HG03175 (cell line): Measurements from ENCODE around the gene NIT1.
A peak's percentile ranks its signal among the peaks of the same experiment; 100 is the strongest.

Experiments used
- ATAC-seq: cut with Tn5 transposase; IDR thresholded peaks from one replicate; pipeline ENCODE4 v1.9.1; 2021; ENCODE audit warnings: mild to moderate bottlenecking, moderate library complexity; ENCODE audit not compliant: unreplicated experiment

The NIT1 gene

GRCh38 chr1:161117759-161118581 lies at the start of gene NIT1, which contains the start of gene PFDN2:
Gene NIT1, plus strand, starts transcription at chr1:161118105. Its CDS starts 72 bp downstream, at chr1:161118177.
Gene PFDN2, minus strand, starts transcription at chr1:161118037. Its CDS starts 11 bp downstream, at chr1:161118026.
- peak; percentile 84 for ATAC-seq

- peak; percentile 52 for ATAC-seq
These were observed 49.3 kb upstream of the NIT1 start for GRCh38 chr1:161068306-161069234.

- peak; percentile 3 for ATAC-seq
These were observed 48.7 kb upstream of the NIT1 start for GRCh38 chr1:161069241-161069640.

DNA sequence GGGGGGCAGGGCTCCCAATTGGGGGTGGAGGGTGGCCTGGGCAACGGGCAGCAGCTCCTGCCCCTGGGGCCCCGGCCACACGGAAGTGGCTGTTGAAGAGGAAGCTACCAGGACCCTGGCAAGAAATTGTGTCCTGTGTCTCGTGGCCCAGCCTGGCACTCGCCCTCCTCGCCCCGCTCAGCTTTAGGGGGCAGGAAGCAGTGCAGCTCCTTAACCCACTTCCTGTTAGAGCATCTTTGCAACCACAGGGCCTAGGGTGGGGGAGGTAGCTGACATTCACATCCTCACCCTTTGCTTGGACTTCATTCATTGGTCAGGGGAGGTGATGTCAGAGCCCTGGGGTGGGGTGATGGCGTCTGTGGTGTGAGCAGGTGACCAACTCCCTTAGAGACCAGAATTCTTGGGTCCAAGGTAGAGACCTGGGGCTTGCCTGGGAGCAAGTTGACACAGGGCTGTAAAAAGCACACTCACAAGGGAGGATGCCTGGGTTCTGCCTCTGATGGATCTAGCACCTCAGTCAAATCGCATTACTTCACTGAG lies 48.1 kb upstream of the NIT1 start, which contains the start of gene ARHGAP30:
TSS of gene ARHGAP30 (minus strand) at position 161 of the 540 bp plus-strand sequence. CDS start 267 bp downstream, outside the sequence.
- peak; percentile 90 for ATAC-seq

DNA sequence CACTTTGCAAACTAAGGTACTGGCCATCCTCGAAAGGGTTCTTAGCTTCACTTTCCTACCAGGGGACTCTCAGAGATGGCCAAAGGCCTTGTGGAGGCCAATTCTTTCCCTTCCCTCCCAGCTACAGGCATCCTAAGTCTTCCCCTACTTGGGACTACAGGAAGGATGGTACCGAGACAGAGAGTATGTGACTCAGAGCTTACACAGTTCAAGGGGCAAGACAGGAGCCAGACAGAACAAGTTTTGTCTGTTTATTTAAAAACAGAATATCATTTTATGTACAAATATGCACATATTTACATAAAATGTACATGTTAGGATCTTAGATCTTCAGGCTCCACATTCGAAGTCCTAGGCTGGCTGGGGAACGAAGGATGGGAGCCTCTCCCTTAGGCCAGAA lies 47.1 kb upstream of the NIT1 start:
- no peak for ATAC-seq

DNA sequence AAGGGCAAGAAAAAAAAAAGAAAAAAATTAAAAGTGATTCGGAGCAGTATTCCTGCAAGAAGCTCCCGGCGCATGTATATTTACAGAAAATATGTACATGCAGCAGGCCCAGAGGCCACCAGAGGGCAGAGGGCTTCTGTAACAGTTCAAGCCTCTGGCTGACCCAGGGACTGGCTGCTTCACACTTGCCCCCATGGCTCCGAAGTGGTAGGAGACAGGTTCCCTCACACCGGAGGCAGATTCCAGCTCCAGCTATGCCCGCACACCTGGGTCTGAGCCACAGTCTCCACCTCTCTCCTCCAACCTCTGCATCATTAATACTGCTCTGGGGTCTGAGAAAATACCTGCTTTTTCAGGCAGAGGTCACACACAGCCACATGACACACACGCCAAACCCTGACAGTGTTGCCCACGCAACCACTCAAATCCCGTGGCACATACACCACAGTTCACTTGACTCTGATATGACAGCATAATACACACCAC lies 46.0 kb upstream of the NIT1 start:
- ATAC-seq, result no peak

DNA sequence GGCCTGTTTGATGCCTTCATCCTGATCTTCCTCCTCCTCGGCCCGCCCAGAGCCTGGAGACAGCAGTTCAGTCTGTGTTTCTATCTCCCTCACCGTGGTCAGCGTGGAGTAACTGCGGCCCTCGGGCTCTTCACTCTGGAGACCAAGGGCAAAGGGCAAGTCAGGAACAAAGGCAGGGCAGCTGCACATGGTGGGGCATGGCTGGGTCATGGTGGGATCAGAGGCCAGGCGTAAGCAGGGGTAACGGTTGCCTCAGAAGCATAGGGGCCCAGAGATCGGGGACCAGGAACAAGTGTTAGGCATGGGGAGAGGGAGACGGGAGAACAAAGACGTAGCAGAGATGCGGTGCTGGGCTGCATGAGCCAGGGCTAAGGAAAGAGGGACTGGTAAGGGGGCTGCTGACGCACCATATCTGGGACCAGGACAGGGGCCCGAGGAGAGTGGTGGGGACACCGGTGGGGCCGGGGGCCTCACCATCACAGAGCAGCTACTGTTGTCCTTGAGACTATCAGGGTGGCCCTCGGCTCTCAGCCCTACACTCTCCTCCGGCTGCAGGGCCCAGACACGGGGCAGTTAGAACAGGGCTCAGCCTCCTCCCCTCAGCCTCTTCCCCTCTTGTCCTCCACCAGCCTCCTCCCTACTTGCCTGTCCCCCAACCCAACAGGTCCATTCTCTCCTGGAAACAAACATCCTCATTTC lies 45.0 kb upstream of the NIT1 start:
- no peak for ATAC-seq

- no peak for ATAC-seq
These were observed 44.3 kb upstream of the NIT1 start for GRCh38 chr1:161073474-161074121.

GRCh38 chr1:161074676-161075368 lies 43.1 kb upstream of the NIT1 start:
- no peak for ATAC-seq

DNA sequence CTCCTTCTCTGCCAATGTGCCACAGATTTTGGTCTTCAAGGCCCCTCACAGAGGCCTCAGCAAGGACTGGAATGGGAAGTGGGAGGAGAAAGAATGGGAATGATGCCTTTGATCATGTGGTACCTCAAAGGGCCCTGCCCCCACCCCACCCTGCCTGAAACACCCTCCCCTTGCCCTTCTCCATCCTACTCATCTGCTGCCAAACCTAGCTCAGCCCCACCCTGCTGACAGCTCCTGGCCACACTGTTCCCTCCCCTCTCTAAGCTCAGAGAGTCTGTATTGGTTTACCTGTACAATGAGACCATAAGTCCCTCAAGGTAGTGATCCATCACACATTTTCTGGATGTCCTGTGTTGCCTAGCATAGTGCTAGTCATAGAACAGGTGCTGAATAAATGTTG lies 41.5 kb upstream of the NIT1 start:
- ATAC-seq, result no peak

GRCh38 chr1:161077426-161077825 lies 40.5 kb upstream of the NIT1 start:
- ATAC-seq, result no peak

- no peak for ATAC-seq
These were observed 38.3 kb upstream of the NIT1 start for GRCh38 chr1:161079436-161080110.

GRCh38 chr1:161080441-161081405 lies 37.2 kb upstream of the NIT1 start:
- ATAC-seq, result no peak

DNA sequence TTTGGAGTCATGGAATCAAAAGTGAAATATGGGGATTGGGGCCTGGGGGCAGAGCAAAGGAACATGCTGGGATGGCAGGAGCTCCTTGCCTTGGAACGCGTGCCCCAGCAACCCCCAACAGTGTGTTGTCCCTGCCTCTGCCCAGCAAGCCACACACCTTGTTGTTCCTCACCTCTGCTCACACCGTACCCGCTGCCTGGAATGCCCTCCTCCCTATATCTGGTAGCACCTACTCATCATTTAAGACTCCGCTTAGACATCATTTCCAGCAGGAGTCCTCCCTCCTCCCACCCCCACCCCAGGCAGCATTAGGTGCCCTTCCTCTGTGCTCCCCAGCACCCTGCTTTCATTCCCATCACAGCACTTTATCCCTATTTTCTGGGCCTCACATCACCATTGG lies 36.4 kb upstream of the NIT1 start:
- no peak for ATAC-seq

DNA sequence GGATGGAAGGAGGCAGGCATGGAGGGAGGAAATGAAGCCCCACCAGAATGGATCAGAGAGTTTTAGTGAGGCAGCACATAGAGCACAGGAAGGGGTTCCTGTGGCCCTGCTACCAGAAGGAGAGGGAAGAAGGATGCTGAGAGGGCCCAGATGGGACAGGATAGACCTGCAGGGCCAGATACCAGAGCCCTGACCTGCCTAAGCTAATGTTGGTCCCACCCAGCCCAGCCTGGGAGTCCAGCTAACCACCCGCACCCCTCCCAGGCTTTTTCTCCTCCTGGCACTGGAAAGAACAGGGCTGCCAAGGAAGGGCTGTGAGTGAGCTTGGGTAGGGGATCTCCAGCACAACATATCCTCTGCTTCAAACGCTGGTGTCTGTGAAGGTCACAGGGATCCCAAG lies 35.4 kb upstream of the NIT1 start:
- ATAC-seq, result no peak

DNA sequence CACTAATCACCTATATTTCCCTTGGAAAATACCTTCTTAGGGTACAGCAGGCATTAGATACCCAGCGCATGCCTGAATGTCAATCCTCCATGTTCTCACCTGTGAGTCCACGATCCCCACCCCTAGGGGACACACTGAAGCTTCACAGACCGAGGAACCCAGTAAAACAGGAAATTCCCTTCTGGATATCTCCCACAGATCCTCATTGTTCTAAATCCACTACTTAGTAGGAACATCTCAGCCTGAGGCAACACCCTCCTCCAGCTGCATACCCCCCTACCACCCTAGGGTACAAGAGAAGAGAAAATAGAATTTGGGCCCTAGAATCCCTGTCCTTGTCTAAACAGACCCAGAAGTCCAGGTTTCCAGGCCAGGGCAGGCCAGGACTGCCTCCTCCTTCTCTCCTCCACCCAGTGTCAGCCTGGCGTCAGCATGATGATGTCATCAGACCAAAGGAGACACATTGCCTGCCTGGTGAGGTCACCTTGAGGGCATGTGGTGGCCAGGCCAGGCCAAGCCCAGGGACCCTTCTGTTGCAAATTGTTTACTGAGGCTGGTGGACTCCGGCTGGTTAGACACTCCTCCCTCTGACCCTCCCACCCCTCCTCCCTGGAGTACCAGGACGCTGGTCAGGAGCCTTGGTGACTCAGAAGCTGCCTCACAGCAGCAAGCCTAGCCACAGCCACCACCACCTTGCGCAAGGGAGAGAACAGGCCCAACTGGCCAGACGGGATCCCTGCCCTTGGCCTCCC lies 34.7 kb upstream of the NIT1 start:
- ATAC-seq, result no peak
